ENCODE measurements around the gene IL36RN.

The IL36RN gene

DNA sequence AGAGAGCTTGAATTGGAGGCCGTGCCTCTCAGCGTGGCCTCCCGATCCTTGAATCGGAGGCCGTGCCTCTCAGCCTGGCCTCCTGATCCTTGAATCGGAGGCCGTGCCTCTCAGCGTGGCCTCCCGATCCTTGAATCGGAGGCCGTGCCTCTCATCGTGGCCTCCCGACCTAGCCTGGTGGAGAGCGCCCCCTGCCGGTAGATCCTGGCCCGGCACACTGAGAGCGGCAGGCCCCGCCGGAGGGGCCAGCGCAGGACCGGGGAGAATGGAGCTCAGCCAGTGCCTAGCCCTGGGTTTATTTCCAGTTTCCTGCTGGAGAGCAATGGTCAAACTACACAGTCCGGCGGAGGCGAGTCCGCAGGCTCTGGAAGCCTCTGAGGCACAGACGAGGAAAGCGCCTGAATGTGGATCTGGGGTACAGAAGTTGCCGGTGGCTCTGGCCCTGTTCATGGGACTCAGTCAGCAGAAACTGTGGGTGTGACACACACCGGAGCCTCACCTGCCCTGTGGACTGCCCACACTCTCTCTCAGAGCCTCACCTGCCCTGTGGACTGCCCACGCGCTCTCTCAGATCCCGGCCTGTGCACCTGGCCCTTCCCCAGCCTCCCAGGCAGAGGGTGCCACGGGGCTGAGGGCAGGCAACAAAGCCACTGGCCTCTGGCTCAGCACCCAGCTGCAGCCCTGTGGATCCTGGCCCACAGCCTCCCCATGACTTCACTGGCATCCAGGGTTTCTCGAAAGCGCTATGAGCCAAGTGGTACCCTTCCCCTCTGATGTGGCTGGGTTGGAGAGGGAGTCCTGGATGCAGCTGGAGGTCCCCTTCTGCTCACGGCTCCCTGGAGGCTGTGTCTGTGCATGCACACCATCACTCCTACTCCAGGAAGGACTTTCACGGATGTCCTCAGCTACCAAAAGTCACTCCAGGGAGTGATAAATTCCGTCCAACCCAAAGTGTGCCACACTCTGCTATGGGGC, 7.8 kb upstream of the IL36RN start:
- DNase-seq (ENCODE audit: low read depth), result no peak

DNA sequence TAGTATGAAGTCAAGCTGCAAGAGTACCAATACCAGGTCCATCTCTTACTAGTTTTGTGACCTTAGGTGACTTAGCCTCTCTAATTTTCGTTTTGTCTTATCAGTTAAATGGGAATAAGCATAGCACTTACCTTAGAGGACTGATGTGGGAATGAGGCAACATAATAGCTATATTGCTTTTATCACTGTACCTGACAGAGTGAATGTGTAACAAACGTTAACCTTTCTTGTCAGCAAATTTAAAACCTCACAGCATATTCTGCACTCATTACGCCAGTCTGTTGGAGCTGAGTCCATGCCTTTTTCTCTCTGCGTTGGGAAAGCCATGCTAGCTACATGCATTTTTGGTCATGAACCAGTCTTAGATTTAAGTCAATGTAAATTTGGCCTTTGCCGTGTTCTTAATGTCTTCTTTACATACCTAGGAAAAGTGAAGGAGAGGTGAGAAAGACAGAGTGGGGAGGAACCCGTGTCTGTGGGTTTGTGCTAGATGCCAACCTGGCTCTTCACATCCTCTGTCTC, 6.5 kb upstream of the IL36RN start, which contains the start of gene IL36B:
TSS of gene IL36B (minus strand) at position 472 of the 522 bp plus-strand sequence.
- DNase-seq (ENCODE audit: low read depth), result no peak

DNA sequence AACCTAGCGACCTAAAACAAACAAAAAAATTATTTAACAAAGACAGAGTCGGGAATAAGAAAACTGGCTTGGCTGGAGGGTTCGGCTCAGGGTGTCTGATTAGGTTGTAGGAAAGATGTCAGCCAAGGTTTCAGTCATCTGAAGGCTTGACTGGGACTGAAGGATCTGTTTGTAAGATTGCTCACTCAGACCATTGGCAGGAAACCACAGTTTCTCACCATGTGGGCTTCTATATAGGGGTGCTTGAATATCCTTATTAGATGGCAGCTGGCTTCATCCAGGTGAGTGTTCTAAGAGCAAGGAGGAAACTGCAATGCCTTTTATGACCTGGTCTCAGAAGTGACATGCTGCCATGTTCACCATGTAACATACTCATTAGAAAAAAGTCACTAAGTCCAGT, 5.3 kb upstream of the IL36RN start:
- DNase-seq (ENCODE audit: low read depth), result no peak

DNA sequence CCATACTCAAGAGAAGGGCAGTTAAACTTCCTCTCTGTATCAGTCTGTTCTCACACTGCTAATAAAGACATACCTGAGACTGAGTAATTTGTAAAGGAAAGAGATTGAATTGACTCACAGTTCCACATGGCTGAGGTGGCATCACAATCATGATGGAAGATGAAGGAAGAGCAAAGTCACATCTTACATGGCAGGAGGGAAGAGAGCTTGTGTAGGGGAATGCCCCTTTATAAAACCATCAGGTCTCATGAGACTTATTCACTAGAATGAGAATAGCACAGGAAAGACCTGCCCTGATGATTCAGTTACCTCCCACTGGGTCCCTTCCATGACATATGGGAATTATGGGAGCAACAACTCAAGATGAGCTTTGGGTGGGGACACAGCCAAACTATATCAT, 4.9 kb upstream of the IL36RN start:
- DNase-seq (ENCODE audit: low read depth), result no peak

DNA sequence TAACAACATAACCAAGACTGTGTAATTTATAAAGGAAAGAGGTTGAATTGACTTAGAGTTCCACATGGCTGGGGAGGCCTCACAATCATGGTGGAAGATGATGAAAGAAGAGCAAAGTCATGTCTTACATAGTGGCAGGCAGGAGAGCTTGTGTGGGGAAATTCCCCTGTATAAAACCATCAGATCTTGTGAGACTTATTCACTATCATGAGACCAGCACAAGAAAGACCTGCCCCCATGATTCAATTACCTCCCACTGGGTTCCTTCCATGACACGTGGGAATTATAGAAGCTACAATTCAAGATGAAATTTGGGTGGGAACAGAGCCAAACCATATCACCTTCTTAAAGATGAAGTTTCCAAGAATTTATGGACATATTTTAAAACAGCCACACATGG, 2.5 kb upstream of the IL36RN start:
- DNase-seq (ENCODE audit: low read depth), result no peak

DNA sequence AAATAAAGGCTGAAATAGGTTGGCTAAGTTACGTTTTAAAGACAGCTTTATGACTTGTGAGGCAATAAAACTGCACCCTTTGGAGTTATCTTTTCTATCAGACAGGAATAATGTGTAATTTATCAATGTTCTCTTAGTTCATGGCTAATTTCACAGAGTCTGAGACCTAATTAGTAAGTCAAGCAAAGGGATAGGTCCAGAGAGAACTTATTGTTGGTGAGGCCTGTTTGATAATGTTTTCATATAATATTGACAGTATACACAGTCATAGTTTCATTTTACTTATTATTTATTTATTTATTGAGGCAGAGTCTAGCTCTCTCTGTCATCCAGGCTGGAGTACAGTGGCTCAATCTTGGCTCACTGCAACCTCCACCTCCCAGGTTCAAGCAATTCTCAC, 1.9 kb upstream of the IL36RN start:
- no peak for DNase-seq (ENCODE audit: low read depth)

DNA sequence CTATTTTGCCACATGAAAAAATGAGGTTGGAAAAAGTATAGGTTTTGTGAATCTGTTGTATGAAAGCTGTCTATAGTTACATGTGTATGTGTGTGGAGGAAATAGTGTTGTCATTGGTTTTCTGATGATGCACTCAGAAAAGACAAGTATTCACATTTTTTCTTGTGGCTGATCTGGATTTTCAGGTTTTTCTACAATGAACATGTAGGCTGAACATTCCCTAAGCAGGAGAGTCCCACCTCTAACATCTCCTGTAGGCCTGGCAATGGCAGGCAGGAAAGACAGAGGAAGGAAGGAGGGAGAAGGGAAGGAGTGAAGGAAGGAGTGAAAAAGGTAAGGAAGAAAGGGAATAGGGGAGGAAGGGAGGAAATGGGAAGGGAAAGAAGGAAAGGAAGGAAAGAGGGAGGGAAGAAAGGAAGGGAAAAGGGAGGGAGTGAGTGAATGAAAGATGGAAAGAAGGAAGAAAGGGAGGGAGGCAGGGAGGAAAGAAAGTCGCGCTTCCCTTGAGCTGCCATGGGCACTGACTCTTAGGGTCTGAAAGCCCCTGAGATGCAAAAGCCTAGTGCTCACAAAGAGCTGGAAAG, 495 bp upstream of the IL36RN start:
- DNase-seq (ENCODE audit: low read depth), result no peak

DNA sequence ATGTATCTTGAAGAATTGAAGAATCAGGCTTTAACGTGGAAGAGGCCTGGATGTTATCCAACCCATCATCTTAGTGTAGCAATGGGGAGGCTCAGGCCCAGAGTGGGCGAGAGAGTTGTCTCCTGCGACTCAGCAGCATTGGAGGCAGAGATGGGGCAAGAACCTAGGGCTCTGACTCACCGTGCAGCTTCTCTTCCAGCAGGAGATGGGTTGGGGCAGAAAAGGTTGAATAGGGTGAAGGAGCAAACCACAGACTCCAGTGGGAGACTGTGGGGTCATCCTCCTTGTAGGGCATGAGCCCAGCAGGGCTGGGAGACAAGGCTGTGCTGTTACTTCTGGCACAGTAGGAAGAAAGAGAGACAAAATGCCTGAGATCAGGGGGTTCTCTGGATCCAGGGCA, 1.4 kb downstream of the IL36RN start:
- DNase-seq (ENCODE audit: low read depth), result no peak

DNA sequence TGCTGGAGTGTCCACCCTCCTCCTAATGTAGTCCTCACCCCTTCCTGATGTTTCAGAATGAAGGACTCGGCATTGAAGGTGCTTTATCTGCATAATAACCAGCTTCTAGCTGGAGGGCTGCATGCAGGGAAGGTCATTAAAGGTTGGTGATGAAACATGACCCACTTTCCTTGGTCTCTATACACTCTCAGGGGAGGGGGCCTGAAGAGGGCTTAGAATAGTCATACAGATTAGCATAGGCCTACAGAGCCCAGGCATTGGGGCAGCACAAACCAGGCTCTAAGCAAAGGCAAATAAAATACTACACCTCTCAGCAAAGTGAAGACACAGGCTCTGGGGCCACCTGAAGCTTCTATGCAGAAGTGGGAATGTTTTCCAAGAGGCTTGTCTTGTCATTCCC, 1.8 kb downstream of the IL36RN start:
- no peak for DNase-seq (ENCODE audit: low read depth)

DNA sequence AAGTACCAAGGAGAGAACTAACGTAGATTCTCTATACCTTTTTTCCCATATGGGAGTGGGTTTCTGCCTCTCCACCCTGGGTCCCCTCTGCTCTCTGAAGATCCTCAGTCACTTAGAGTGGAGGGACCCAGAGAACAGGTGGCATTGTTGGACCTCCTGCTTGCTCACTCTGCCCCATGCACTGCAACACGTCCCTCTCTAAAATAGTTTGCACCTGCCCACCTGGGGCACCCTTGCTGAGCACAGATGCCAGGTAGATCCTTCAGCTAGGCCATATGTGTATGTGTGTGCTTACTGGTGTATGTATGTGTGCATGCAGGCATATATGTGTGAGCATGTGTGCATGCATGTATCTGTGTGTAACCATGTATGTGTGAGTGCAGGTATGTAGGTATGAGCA, 2.2 kb downstream of the IL36RN start:
- DNase-seq (ENCODE audit: low read depth), result no peak

DNA sequence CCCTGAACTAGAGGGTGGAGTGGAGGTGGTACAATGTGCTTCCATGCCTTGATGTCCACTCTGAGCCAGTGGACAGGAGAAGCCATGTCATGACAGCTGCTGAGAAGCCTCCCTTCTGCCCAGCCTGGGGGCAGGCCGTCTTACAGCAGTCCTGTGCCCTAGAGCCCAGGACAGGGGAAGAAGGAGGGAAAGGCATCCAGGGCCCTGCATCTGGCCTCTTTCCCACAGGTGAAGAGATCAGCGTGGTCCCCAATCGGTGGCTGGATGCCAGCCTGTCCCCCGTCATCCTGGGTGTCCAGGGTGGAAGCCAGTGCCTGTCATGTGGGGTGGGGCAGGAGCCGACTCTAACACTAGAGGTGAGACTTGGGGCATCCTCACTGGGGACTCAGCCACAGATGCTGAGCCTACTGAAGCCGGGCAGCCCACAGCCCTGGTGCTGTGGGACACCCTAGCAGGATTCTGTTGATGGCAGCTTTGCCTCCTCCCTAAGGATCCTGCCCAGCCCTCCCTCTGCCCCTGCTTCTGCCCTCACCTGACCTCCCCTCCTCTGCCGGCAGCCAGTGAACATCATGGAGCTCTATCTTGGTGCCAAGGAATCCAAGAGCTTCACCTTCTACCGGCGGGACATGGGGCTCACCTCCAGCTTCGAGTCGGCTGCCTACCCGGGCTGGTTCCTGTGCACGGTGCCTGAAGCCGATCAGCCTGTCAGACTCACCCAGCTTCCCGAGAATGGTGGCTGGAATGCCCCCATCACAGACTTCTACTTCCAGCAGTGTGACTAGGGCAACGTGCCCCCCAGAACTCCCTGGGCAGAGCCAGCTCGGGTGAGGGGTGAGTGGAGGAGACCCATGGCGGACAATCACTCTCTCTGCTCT, 3.1 kb downstream of the IL36RN start:
- DNase-seq (ENCODE audit: low read depth), result no peak

DNA sequence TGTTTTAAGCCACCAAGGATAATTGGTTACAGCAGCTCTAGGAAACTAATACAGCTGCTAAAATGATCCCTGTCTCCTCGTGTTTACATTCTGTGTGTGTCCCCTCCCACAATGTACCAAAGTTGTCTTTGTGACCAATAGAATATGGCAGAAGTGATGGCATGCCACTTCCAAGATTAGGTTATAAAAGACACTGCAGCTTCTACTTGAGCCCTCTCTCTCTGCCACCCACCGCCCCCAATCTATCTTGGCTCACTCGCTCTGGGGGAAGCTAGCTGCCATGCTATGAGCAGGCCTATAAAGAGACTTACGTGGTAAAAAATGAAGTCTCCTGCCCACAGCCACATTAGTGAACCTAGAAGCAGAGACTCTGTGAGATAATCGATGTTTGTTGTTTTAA, 5.3 kb downstream of the IL36RN start:
- no peak for DNase-seq (ENCODE audit: low read depth)

DNA sequence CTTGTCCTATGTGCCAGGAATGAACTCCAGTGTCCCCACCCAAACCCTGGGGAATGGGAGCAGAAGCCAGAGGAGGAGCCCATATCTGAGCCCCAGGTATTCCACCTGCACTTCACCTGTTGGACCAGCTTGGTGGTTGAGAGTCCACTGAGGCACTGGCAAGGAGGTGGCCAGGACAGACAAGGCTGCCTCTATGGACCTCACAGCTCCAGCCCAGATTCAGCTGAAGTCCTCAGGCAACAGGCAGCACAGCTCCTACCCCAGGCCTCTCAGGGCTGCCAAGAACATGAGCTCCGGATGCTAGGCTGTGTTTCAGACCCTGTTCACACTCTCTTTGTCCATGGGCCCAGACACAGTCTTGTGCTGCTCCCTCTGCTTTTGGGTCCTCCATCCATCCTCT, 5.9 kb downstream of the IL36RN start:
- DNase-seq (ENCODE audit: low read depth), result no peak

DNA sequence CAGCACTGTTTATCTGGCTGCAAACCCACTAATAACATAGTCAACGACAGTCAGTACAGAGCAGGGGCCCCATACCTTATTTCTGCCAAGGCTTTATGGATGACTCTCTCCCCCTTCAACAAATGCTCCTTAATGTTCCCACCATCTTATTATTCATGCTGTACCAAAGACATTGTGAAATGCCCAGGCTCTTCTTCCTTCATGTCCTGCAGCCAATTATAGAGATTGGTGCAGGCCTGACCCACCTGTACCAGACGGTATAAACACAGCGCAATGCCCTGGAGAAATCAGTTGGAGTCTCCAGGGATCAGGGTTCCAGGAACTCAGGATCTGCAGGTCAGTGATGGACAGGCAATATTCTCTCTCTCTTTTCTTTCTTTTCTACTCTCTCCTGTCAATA, 8.7 kb downstream of the IL36RN start, which contains the start of gene IL1F10:
TSS of gene IL1F10 (plus strand) at position 290 of the 400 bp plus-strand sequence. CDS start 4,769 bp downstream, outside the sequence.
- DNase-seq (ENCODE audit: low read depth), result no peak

DNA sequence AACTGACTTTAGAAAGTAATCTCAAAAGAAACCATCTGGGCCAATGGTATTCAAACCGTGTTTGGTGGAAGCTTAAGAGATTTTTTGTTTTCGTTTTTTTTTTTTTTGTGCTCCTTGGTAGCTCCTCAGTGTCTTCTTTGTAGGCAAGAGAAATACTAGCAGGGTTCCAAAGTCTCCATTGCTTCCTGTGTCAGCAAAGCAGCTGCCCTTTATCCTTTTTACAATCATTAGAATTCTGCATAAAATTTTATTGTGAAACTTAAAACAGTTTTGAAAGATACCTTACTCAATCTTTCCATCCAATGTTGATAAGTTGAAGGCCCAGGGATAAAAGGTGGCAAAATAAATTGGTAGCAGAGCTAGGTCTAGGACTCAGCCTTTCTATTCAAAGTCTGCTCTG, 9.3 kb downstream of the IL36RN start:
- DNase-seq (ENCODE audit: low read depth), result no peak

DNA sequence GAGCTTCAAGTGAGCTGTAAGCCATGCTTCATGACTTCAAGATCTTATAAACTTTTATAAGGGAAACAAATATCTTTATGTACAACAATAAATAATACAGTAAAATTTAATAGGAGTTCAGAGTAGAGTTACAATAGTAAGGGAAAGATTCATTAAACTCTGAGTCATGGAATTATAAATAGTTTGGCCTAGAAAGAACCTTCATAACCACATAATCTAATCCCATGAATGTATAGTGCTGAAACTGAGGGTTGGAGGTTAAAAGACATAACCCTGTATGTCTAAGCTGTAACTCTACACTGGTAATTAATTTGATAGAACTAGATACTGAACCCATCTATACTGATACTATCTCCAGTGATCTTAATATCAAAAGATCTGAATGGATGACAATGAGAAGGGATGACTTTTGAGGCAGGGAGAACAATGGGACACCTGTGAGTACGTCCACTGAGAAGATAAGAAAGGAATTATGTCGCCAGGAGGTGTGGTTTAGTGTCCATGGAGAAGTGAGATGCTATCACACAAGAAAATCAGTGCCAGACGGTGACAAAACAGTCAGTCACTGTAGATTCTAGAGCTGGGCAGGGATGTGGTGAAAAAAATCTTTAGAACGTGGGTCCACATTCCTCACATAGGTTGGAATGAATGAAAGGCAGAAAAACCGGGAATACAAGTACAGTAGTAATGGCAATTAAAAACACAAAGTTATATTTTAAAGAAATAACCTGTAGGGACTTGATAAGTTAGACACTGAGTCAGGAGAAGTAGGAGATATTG, 9.9 kb downstream of the IL36RN start:
- DNase-seq (ENCODE audit: low read depth), result peak; percentile 62

DNA sequence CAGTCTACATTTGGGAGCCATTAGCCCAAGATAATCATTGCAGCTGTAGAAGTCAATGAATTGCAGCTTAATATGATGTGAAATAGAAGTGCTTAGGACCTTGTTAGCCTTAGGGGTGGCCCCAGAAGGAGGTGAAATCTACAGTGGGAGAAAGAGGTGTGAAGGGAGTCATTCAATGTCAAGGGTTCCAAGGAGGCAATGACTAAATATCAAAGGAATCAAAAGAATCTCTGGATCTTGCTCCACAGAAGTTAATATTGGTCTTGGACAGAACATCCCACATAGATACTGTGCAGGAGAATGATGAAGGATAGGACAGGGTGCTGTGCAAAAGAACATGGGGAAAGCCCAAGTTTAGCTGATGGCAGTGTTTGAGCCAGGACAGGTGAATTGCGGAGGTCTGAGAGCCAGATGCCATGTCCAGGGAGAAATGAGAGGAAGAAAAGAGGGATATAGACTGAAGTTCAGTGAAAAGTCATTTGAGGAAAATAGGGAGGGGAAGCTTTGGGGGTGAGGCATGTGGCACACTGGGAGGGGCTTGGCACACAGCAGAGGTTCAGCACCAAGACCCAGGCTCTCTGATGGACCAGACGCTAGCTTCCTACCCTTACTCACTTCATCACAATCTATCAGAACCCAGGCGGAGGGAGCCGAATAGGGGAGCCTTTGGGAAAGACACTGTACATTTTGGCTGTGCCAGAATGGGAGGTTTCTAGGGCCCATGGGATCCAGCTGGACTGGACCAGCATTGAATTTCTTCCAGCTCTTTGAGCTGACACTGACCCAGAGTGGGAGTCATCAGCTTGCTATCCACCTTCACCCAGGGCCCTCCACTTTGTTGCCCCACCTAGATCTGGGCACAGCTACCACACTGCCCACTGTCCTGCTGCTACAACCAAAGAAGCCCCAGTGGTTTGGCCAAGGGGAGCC, 10.9 kb downstream of the IL36RN start:
- peak; percentile 75 for DNase-seq (ENCODE audit: low read depth)

DNA sequence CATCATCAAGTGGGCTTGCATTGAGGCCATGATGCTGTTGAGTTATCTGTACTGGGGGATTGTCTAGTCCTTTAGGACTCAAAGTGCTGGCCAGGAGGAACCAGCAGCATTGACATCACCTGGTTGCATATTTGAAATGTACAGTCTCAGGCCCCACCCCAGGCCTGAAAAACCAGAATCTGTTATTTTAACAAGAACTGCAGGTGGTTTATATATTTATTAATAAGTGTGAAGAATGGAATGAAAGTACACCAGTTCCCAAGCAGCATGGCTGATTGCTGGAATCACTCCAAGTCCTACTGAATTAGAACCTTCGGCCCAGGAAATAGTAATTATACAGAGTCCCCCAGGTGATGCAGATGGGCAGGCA, 11.6 kb downstream of the IL36RN start:
- no peak for DNase-seq (ENCODE audit: low read depth)

DNA sequence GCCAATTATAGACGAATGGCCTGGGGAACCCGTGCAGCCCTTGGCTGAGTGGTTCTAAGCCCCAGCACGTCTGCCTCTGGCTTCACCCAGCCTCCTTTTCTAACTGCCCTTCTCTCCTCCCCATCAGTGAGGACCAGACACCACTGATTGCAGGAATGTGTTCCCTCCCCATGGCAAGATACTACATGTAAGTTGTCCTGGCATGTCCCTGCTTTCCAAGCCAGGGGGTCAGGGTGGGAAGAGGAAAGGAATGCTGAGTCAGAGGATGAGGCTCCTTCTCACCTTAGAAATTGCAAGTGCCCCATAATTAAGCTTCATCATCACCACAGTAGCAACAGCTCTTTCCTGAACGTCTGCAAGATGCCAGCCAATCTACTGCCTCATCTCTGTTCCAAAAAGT, 13.6 kb downstream of the IL36RN start:
- no peak for DNase-seq (ENCODE audit: low read depth)

DNA sequence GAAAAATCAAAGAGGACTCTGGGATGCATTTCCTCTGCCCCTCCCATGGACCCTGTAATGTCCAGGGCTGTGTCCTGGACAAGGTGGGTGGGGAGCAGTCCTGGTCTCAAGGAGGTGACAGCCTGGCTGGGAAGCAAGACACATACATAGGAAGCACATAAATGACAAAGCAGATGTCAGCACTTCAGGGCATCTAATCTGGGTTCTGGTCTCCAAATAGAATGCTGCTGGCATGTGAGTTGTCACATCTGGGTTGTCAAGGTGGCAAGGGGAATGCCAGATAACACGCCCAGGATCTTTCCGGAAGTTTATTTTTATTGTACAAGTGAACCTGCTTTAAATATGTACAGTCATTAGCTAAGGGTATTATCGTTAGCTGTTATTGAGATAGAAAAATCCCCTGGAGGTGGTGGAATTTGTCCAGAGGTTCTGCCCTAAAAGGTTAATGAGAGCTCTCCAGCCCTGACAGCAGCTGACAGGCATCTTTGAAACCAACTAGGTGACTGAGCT, 14.4 kb downstream of the IL36RN start:
- no peak for DNase-seq (ENCODE audit: low read depth)
